LHCN-M2 (cell line): ENCODE results near the gene TSC22D2. TPM values are rescaled to one million over a fixed set of nuclear protein-coding genes. Genes with fewer than 3 reads are reported as not detected.
"Not testable (repeated sequence)": the region's sequence is repeated elsewhere in the genome, so short reads cannot be mapped to it uniquely, and the experiment has no call there.

Experiments used
- DNase-seq: peaks from one replicate; pipeline ENCODE4 v3.0.0-alpha.2; 2012; ENCODE audit warnings: low read depth
- total RNA-seq: library from RNA; depleted of rRNA; stranded (reverse); fragments of >200 nt; gene quantifications from 2 replicates; pipeline ENCODE4 v1.2.3, GENCODE V29; 2014; rRNA removed

The TSC22D2 gene
- total RNA-seq, 1 experiment from 2014 or later, result 8.6 TPM

DNA sequence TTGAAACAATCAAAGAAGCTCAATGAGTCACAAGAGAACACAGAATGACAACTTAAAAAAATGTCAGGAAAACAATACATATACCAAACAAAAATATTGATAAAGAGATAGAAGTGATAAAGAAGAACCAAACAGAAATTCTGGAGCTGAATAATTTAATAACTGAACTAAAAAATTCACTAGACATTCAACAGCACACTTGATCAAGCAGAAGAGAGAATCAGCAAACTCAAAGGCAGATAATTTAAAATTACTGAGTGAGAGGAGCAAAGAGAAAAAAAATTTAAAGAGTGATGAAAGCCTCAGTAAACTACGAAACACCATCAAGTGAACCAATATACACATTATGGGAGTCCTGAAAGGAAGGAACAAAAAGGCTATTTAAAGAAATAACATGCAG, 76.3 kb downstream of the TSC22D2 start:
- no peak for DNase-seq

DNA sequence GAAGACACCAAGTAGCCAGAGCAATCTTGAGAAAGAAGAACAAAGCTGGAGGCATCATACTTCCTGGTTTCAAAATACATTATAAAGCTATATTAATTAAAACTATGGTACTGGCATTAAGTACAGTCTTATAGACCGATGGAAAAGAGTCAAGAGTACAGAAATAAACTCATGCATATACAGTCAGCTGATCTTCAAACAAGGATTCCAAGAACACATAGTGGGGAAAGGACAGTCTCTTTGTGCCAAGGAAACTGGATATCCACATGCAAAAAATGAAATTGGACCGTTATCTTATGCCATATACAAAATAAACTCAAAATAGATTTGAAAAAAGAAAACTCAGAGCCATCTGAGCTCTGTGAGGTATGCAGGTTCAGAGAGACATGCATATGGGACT, 80.8 kb downstream of the TSC22D2 start:
- no peak for DNase-seq

DNA sequence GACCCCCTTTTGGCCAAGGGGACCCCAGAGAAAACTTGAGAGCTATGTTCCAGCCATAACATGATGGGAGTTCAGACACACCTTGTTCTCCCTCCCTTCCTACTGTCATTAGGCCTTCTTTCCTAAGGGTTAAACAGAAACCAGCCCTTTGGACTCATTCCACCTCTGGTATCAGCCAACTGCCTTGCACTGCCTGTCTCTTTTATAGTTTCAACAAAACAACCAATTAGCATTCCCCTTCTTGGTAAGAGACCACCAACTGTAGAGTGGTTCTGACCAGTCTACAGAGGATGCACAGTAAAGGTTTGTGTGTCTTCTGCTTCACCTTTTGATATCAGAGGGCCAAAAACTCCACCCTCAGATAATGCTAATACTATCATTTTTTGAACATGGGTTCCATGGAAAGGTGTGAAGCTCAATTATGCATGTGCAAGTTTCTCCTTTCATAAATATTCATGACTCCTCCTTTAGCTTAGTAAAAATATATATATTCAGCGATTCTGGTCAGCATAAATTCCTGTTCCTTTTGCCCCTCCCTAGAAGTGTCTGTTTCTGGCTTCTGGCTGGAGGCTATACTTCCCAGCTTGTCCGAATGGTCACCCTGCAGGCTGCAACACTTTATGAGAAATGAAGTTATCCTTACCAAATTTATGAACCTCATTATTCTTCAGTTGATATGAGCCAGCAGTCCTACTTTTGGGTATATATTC, 82.3 kb downstream of the TSC22D2 start:
- no peak for DNase-seq

DNA sequence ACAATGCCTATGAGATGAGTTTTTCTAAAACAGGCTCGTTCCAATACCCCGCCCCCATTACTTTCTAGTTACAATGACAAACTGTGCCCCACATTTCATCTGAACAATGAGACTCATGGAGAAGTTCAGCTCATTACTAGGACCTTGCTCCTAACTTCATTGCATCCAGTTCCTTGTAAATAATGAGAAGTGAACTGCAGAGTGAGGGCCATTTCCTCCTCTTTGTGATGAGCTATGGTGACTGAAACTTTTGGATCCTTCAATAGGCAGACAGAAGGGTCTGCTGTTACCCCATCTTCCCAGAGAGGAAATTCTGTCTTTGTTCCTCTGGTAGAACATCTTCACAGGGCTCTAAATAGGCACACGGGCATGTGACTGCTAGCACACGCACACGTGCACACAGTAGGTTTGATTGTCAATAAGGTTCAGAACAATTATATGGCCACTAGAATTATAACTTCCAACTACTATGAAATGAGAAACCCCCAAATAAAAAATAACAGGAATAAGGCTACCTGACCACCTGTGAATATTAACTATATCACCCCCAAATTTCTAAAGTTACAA, 86.4 kb downstream of the TSC22D2 start:
- DNase-seq, result no peak

DNA sequence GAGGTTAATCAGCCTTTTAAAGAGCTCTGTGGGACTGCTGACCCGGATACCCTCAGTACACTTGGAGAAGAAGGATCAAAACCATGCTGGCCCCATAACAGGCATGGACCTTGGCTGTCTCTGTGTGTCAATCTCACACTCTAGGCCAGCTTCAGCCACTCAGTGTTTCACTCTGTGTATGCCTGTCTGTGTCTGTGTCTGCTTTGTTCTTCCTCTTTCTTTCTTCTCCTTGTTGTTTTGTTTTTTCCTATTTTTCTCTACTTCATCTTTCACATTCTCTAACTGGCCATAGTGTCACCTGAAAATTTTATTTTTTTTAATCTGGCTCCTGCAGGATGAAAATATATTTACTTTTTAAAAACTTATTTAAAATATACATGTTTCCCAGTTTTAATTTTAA, 87.1 kb downstream of the TSC22D2 start:
- no peak for DNase-seq

DNA sequence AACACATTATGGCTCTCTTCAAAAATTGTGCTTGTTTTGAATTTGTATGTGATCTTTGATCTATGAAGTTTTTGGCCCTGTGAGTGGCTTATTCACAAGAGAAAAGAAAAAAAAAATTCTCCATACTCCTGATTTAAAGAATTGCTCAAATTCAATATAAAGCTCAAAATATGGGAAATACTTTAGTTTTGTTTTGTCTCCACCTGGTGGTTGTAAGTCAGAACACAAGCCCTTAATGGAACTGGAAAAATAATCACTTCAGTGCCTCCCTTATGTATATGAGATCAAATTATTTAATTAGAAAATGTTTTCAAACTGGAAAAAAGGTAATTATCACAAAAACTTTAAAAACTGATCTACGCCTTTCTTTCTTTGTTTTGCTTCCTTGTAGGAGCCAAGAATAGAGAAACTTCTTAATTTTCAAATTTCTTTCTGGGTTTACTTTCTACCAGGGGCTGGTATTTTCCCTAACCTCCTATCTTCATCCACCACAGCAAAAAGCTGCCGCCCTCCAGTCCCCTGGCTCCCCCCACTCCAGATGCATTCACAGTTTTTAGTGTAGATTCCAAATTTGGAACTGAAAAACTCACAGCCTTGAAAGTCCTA, 87.6 kb downstream of the TSC22D2 start:
- peak; percentile 48 for DNase-seq

DNA sequence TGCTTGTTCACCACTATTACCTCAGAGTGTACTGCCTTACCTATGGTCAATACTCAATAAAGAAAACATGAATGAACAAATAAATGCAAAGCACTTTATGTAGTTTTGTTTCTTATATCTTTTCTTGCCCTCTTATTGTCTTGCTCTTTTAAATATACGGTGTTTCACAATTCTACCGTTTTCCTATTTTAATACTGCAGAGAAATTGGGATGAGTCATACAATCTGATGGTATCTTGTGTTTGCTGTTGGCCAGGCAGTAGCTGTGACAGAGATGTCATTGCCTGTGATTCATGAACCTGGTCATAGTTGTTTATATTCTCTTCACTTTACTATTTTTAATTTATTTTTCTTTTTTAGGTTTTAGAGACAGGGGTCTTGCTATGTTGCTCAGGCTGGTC, 89.9 kb downstream of the TSC22D2 start:
- peak; percentile 61 for DNase-seq

DNA sequence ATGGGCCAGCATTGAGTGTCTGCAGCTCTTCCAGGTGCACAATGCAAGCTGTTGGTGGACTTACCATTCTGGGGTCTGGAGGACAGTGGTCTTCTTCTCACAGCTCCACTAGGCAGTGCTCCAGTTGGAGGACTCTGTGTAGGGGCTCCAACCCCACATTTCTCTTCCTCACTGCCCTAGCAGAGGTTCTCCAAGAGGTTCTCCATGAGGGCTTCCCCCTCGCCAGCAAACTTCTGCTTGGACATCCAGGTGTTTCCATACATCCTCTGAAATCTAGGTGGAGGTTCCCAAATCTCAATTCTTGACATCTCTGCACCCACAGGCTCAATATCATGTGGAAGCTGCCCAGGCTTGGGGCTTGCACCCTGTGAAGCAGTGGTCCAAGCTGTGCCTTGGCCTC, 92.9 kb downstream of the TSC22D2 start:
- DNase-seq, result not testable (repeated sequence)

DNA sequence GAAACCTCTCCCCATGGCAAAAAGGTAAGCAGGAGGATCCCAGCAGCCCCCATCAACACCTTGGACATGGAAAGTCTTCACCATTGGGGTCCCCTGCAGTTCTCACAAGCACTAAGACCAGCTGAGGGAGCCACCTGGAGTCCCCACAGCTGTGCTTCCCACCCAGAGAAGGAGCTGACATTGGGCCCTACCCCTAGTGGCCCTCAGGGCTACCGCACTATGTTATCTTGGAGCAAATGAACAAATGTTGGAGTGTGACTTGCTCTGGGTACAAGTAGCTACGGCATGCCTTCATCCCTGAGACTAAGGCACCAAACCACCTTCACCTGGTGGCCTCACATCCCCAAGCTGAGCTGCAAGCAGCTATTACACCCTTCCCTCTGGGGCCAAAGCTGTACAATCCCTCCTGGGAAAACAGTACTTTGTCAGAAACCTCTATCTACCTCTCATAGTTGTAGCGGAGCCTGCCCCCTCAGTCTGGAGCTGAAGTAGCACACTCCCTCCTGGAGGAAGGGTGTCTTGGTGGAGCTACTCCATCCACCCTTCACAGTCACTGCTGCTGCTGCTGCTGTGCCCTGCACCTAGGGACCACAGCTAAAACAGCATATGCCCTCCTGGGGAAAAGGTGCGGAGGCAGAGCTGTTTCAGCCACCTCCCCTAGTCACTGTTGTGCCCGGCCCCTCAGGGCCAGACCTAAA, 95.5 kb downstream of the TSC22D2 start:
- no peak for DNase-seq

DNA sequence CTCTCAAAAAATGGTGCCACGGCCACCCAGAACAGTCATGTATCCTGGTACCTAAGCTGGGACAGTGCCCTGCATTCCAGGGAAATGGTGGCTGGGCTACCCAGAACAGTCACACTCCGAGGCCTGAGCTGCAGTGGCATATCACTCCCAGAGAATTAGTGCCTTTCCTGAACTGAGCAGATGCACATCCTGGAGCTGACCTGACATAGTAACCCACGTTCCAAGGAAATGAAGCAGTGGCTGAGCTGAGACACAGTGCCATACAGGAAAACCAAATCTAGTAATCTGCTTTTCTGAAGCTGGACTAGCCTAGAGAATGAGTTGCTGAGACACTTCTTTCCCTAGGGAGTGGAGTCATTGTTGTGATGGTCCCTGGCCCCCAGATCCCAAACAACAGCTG, 96.4 kb downstream of the TSC22D2 start:
- DNase-seq, result no peak

DNA sequence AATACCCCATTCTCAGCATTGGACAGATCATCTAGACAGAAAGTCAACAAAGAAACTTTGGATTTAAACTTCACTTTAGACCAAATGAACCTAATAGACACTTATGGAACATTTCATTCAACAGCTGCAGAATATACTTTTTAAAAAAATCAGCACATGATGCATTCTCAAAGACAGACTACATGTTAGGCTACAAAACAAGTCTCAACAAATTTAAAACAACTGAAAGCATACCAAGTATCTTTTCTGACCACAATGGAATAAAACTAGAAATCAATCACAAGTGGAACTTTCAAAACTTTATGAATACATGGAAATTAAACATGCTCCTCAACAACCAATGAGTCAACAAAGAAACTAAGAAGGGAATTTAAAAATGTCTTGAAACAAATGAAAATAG, 100.3 kb downstream of the TSC22D2 start:
- no peak for DNase-seq

DNA sequence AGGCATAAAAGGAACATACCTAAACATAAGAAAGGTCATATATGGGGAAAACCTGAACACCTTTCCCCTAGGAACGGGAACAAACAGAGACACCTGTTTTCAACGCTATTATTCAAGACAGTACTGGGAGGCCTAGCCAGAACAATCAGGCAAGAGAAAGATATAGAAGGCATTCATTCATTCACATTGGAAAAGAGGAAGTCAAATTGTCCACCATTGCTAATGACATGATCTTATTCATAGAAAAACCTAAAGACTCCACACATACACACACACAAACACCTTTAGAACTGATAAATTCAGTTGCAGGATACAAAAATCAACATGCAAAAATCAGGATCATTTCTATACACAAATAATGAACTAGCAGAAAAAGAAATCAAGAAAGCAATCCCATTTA, 101.7 kb downstream of the TSC22D2 start:
- no peak for DNase-seq

DNA sequence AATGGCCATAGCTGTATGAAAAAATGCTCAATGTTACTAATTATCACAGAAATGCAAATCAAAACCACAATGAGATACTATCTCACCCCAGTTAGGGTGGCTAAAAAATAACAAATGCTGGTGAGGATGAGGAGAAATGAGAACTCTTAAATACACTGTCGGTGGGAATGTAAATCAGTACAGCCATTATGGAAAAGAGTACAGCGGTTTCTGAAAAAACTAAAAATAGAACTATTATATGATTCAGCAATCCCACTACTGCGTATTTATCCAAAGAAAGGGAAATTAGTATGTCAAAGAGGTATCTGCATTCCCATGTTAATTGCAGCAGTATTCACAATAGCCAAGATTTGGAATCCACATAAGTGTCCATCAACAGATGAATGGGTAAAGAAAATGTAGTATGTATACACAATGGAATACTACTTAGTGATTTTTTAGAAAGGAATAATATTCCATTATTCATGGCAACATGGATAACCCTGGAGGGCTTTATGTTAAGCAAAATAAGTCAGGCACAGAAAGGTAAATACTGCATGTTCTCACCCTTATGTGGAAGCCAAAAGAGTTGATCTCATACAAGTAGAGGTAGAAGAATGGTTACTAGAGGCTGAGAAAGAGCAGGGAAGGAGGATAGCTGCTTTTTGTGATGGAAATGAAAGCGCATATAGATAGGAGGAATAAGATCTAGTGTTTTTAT, 103.2 kb downstream of the TSC22D2 start:
- no peak for DNase-seq

DNA sequence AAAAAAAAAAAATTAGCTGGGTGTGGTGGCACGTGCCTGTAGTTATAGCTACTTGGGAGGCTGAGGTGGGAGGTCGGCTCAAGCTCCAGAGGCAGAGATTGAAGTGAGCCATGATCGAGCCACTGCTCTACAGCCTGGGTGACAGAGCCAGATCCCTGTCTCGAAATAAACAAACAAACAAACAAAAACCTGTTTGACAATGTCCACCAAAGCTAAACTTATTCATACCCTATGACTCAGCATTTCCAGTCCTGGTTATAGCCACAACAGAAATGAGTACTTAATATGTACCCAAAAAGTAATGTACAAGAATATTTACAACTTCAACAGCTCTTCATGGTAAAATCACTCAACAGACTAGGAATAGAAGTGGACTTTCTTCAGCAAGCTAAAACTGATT, 107.1 kb downstream of the TSC22D2 start:
- peak; percentile 64 for DNase-seq

Other genes starting within 250 kb of the TSC22D2 start
- 91.6 and 149 TPM in 2 replicates for gene SERP1, start 138.2 kb downstream of the TSC22D2 start, total RNA-seq
- 87.3 and 120 TPM in 2 replicates for gene EIF2A, start 138.5 kb downstream of the TSC22D2 start, total RNA-seq
- gene SELENOT, start 195.0 kb downstream of the TSC22D2 start, total RNA-seq, result 109 and 148 TPM in 2 replicates